Measurements from ENCODE around the gene DEGS1.

Gene DEGS1

GRCh38 chr1:224182866-224183590 lies at the start of gene DEGS1:
Gene DEGS1 (plus strand): TSS chr1:224183240. CDS start chr1:224183337, 97 bp downstream.
- no peak for DNase-seq

GRCh38 chr1:224133741-224134299 lies 49.2 kb upstream of the DEGS1 start:
- DNase-seq, result no peak

- no peak for DNase-seq
These were observed 45.5 kb upstream of the DEGS1 start for GRCh38 chr1:224137518-224137917.

- DNase-seq, result no peak
These were observed 44.8 kb upstream of the DEGS1 start for GRCh38 chr1:224138198-224138597.

GRCh38 chr1:224141693-224142092 lies 41.3 kb upstream of the DEGS1 start:
- no peak for DNase-seq

GRCh38 chr1:224149709-224150108 lies 33.3 kb upstream of the DEGS1 start:
- no peak for DNase-seq

GRCh38 chr1:224151117-224151516 lies 31.9 kb upstream of the DEGS1 start:
- DNase-seq, result no peak

GRCh38 chr1:224157316-224157715 lies 25.7 kb upstream of the DEGS1 start:
- DNase-seq, result no peak

GRCh38 chr1:224159541-224159940 lies 23.5 kb upstream of the DEGS1 start:
- DNase-seq, result no peak

GRCh38 chr1:224160171-224160682 lies 22.8 kb upstream of the DEGS1 start:
- DNase-seq, result no peak

- DNase-seq, result no peak
These were observed 20.3 kb upstream of the DEGS1 start for GRCh38 chr1:224162768-224163167.

GRCh38 chr1:224163311-224163710 lies 19.7 kb upstream of the DEGS1 start:
- DNase-seq, result no peak

- DNase-seq, result no peak
These were observed 14.1 kb upstream of the DEGS1 start for GRCh38 chr1:224168859-224169380.

GRCh38 chr1:224169718-224170270 lies 13.2 kb upstream of the DEGS1 start:
- no peak for DNase-seq

- no peak for DNase-seq
These were observed 12.7 kb upstream of the DEGS1 start for GRCh38 chr1:224170343-224170742.

- no peak for DNase-seq
These were observed 12.1 kb upstream of the DEGS1 start for GRCh38 chr1:224170748-224171478.

GRCh38 chr1:224172229-224172628 lies 10.8 kb upstream of the DEGS1 start:
- DNase-seq, result no peak

GRCh38 chr1:224173523-224173922 lies 9.5 kb upstream of the DEGS1 start:
- no peak for DNase-seq

- DNase-seq, result no peak
These were observed 7.4 kb upstream of the DEGS1 start for GRCh38 chr1:224175617-224176016.

- no peak for DNase-seq
These were observed 5.6 kb upstream of the DEGS1 start for GRCh38 chr1:224177356-224177999.

- no peak for DNase-seq
These were observed 4.1 kb upstream of the DEGS1 start for GRCh38 chr1:224178894-224179293.

GRCh38 chr1:224180783-224181452 lies 2.1 kb upstream of the DEGS1 start:
- DNase-seq, result no peak

All from cortex of kidney (tissue), 1 donor.